CD14-positive monocyte (primary cell): ENCODE data around the gene DHX32. TPM values are rescaled to one million over a fixed set of nuclear protein-coding genes. Genes with fewer than 3 reads are reported as not detected.

ENCODE experiments used
- DNase-seq, 3 donors: peaks; one replicate each; pipeline ENCODE4 v3.0.0-alpha.2; 2011 to 2022
- H2AFZ ChIP-seq: 2 replicates; pipeline ENCODE4 v1.6.0; 2012; ENCODE audit warnings: mild to moderate bottlenecking, low read depth, low read length, inconsistent platforms; ENCODE audit not compliant: insufficient read depth, poor library complexity, severe bottlenecking
- H3K27ac ChIP-seq, 2 donors: 1 replicate in 1 of 2; 2 replicates in 1 of 2; pipeline ENCODE4 v1.5.1; 2012 to 2013; ENCODE audit warnings: low read length in 2 of 2, control low read depth in 1 of 2, inconsistent platforms in 1 of 2, low read depth in 1 of 2, mild to moderate bottlenecking in 1 of 2
- H3K27me3 ChIP-seq, 2 donors: one replicate each; pipeline versions ENCODE4 v1.6.0 to v1.6.1; 2011 to 2013; ENCODE audit warnings: low read length in 2 of 2; ENCODE audit not compliant: control insufficient read depth in 2 of 2, insufficient read depth in 2 of 2
- H3K36me3 ChIP-seq, 2 donors: replicated peaks in 1 of 2; 1 replicate in 1 of 2; 2 replicates in 1 of 2; pipeline versions ENCODE4 v1.5.1 to v1.6.1; 2012 to 2013; ENCODE audit warnings: low read length in 2 of 2, control low read depth in 1 of 2, inconsistent platforms in 1 of 2, mild to moderate bottlenecking in 1 of 2; ENCODE audit not compliant: insufficient read depth in 2 of 2, control insufficient read depth in 1 of 2
- H3K4me1 ChIP-seq, 2 donors: 1 replicate in 1 of 2; 2 replicates in 1 of 2; pipeline versions ENCODE4 v1.5.1 to v1.6.1; 2012 to 2013; ENCODE audit warnings: low read length in 2 of 2, control low read depth in 1 of 2, inconsistent platforms in 1 of 2, mild to moderate bottlenecking in 1 of 2, moderate library complexity in 1 of 2; ENCODE audit not compliant: insufficient read depth in 2 of 2, control insufficient read depth in 1 of 2
- H3K4me2 ChIP-seq: replicated peaks from 2 replicates; pipeline ENCODE3; 2012; ENCODE audit warnings: low read length, moderate library complexity, mild to moderate bottlenecking; ENCODE audit not compliant: poor library complexity, severe bottlenecking; ENCODE audit errors: extremely low read depth
- H3K4me3 ChIP-seq, 3 experiments: fragments of 200-600 bp in 1 of 3; sonication (generic) in 1 of 3; replicated peaks in 1 of 3; 1 replicate in 2 of 3; 2 replicates in 1 of 3; pipeline ENCODE4 v1.5.1; 2011 to 2013; ENCODE audit warnings: low read length in 3 of 3, mild to moderate bottlenecking in 3 of 3, control low read depth in 2 of 3, low read depth in 2 of 3, inconsistent platforms in 1 of 3, moderate library complexity in 1 of 3
- H3K79me2 ChIP-seq: 2 replicates; pipeline ENCODE4 v1.6.0; 2012; ENCODE audit warnings: mild to moderate bottlenecking, control low read depth, inconsistent platforms, low read length, moderate library complexity; ENCODE audit not compliant: insufficient read depth
- H3K9ac ChIP-seq: 2 replicates; pipeline ENCODE4 v1.6.0; 2017; ENCODE audit warnings: low read length, mild to moderate bottlenecking; ENCODE audit not compliant: insufficient read depth, poor library complexity, severe bottlenecking
- H3K9me3 ChIP-seq, 2 donors: replicated peaks in 1 of 2; 1 replicate in 1 of 2; 2 replicates in 1 of 2; pipeline versions ENCODE4 v1.5.1 to v1.6.1; 2012 to 2013; ENCODE audit warnings: low read length in 2 of 2, control low read depth in 1 of 2; ENCODE audit not compliant: control insufficient read depth in 1 of 2, insufficient read depth in 1 of 2
- H4K20me1 ChIP-seq: 2 replicates; pipeline ENCODE4 v1.6.0; 2012; ENCODE audit warnings: mild to moderate bottlenecking, low read length, control low read depth, moderate library complexity; ENCODE audit not compliant: insufficient read depth
- H3K27ac Mint-ChIP-seq, 7 donors: one replicate each; pipeline ENCODE4 v1.8.0; 2020; ENCODE audit warnings: mild to moderate bottlenecking in 7 of 7, mixed read lengths in 7 of 7, moderate library complexity in 6 of 7, inconsistent platforms in 2 of 7
- H3K27me3 Mint-ChIP-seq, 3 donors: one replicate each; pipeline ENCODE4 v1.8.0; 2021 to 2022; ENCODE audit warnings: low read depth in 3 of 3, mild to moderate bottlenecking in 3 of 3, mixed read lengths in 3 of 3, moderate library complexity in 3 of 3, inconsistent platforms in 1 of 3
- H3K36me3 Mint-ChIP-seq, 2 donors: one replicate each; pipeline ENCODE4 v1.8.0; 2020; ENCODE audit warnings: mixed read lengths in 2 of 2, inconsistent platforms in 1 of 2, mild to moderate bottlenecking in 1 of 2
- H3K4me1 Mint-ChIP-seq: one replicate; pipeline ENCODE4 v1.8.0; 2020; ENCODE audit warnings: mild to moderate bottlenecking, mixed read lengths
- H3K4me3 Mint-ChIP-seq, 2 donors: one replicate each; pipeline ENCODE4 v1.8.0; 2020; ENCODE audit warnings: mild to moderate bottlenecking in 2 of 2, mixed read lengths in 2 of 2, moderate library complexity in 1 of 2
- H3K9me3 Mint-ChIP-seq, 7 donors: one replicate each; pipeline ENCODE4 v1.8.0; 2020 to 2022; ENCODE audit warnings: mixed read lengths in 7 of 7, mild to moderate bottlenecking in 6 of 7, moderate library complexity in 6 of 7, inconsistent platforms in 2 of 7
- WGBS: methylation state at CpG from one replicate; pipeline ENCODE4 v1.1.5; 2013; ENCODE audit warnings: missing lambda C conversion rate; ENCODE audit not compliant: insufficient coverage; 5-methylcytosine and 5-hydroxymethylcytosine counted together
- intact Hi-C, 2 donors: fragments of 100-400 bp; cut with micrococcal nuclease; formaldehyde crosslinking; loops; one replicate each; pipeline versions ENCODE4 v1.15.0 to v1.15.1; 2023
- polyA plus RNA-seq, 3 donors: library from polyadenylated mRNA; depleted of rRNA in 1 of 3; unstranded in 2 of 3; stranded (reverse) in 1 of 3; fragments of 300-500 nt in 2 of 3; fragments of >200 nt in 1 of 3; fragmentation: Illumina TruSeq in 2 of 3; gene quantifications; 1 replicate in 2 of 3; 2 replicates in 1 of 3; pipeline ENCODE4 v1.2.3, GENCODE V29; 2012 to 2021
- TF ChIP-seq, protein P1 (sequence below): fragments of 200-600 bp; IDR thresholded peaks from one replicate; pipeline ENCODE4 v1.8.0; 2022; ENCODE audit warnings: antibody characterized with exemption, mild to moderate bottlenecking

DHX32 gene
- polyA plus RNA-seq, 3 donors: 6.0 to 20.5 (median 16.4) TPM

DNA sequence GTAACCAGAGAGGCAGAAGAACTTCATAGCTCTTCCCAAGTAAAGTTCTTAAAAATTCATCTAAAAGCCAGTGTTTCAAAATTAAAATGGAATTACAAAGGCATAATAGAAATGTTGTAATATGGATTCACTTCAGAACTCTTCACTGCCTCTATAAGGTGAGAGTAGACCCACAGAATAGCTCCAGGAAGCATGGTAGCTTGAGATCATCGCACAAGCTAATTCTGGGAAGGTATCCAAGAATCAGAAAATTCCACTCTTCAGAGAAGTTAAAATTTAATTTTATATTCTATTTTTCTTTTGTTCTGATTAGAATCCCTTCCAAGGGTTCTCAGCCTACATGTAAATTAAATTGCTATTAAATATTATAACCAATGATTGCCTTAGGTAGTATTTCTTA lies 1.5 kb upstream of the DHX32 start:
- intact Hi-C loops: no loop called here
- H3K27ac Mint-ChIP-seq: no peak overlapping the region
- H3K36me3 Mint-ChIP-seq: peaks cover 16 to 28% of the 10 kb centered on the region in 2 donors
- H3K27me3 Mint-ChIP-seq: no peaks in the 10 kb centered on the region
- Histone ChIP-seq H3K9me3 (no peaks in the 10 kb centered on the region), H3K4me2 (no peak overlapping the region), H3K4me3 (no peak overlapping the region), H4K20me1 (peaks cover 5% of the 10 kb centered on the region), H3K27ac (no peak overlapping the region), H2AFZ (no peak overlapping the region), H3K79me2 (no peaks in the 10 kb centered on the region), H3K4me1 (no peaks in the 10 kb centered on the region), H3K27me3 (no peaks in the 10 kb centered on the region), H3K9ac (no peak overlapping the region), H3K36me3 (peaks cover 5 to 28% of the 10 kb centered on the region in 2 donors)
- TF ChIP-seq, protein P1, sequence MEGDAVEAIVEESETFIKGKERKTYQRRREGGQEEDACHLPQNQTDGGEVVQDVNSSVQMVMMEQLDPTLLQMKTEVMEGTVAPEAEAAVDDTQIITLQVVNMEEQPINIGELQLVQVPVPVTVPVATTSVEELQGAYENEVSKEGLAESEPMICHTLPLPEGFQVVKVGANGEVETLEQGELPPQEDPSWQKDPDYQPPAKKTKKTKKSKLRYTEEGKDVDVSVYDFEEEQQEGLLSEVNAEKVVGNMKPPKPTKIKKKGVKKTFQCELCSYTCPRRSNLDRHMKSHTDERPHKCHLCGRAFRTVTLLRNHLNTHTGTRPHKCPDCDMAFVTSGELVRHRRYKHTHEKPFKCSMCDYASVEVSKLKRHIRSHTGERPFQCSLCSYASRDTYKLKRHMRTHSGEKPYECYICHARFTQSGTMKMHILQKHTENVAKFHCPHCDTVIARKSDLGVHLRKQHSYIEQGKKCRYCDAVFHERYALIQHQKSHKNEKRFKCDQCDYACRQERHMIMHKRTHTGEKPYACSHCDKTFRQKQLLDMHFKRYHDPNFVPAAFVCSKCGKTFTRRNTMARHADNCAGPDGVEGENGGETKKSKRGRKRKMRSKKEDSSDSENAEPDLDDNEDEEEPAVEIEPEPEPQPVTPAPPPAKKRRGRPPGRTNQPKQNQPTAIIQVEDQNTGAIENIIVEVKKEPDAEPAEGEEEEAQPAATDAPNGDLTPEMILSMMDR: no peak
- peaks cover 0 to 5% (median 0%) of the 10 kb centered on the region in 7 donors for H3K9me3 Mint-ChIP-seq
- DNase-seq: no peak
- WGBS: no CpG with 5 or more reads among the region's 1 CpG
- no peak overlapping the region for H3K4me3 Mint-ChIP-seq
- H3K4me1 Mint-ChIP-seq: no peaks in the 10 kb centered on the region

DNA sequence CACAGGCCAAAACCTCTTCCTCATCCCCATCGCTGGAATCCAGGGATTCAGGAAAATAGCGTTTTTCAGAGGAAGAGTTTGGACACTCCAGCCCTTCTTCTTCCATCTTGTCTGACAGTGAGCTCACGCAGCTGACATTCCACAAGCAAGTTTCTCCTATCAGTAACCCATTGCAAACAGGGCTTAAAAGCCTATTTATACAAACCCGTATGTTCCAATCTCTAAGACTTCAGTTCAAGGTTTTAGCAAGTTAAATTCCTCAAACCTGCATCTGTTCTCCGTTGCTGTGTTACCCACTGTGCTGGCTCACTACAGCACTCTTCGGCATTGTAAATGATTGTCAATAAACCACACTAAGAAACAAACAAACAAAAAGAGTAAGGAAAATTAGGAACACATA lies 373 bp downstream of the DHX32 start:
- no peak for DNase-seq
- Histone ChIP-seq H3K79me2 (no peaks in the 10 kb centered on the region), H3K9me3 (peaks cover 4 to 9% of the 10 kb centered on the region in 2 donors), H3K4me2 (no peak overlapping the region), H3K9ac (no peak overlapping the region), H3K27ac (no peak overlapping the region), H2AFZ (no peak overlapping the region), H3K4me1 (no peaks in the 10 kb centered on the region), H3K36me3 (peaks cover 5 to 47% of the 10 kb centered on the region in 2 donors), H4K20me1 (peaks cover 5% of the 10 kb centered on the region), H3K4me3 (no peak overlapping the region), H3K27me3 (no peaks in the 10 kb centered on the region)
- Mint-ChIP-seq H3K36me3 (peaks cover 23 to 41% of the 10 kb centered on the region in 2 donors), H3K27ac (no peak overlapping the region), H3K9me3 (peaks cover 3 to 17% (median 8%) of the 10 kb centered on the region in 7 donors), H3K4me3 (no peak overlapping the region), H3K27me3 (no peaks in the 10 kb centered on the region), H3K4me1 (no peaks in the 10 kb centered on the region)
- 84% methylated on average over 3 of the region's 6 CpGs for WGBS
- TF ChIP-seq, protein P1: no peak
- intact Hi-C loops: no loop called here
